Uterus (tissue), 4 donors: ENCODE data around the gene IFI35. TPM values are rescaled to one million over a fixed set of nuclear protein-coding genes. Genes with fewer than 3 reads are reported as not detected.
"Not testable (repeated sequence)": the region's sequence is repeated elsewhere in the genome, so short reads cannot be mapped to it uniquely, and the experiment has no call there.

Source experiments
- DNase-seq, 2 donors: peaks; one replicate each; pipeline ENCODE4 v3.0.0-alpha.2; 2019 to 2020
- H3K27ac ChIP-seq, 2 donors: fragments of 200-600 bp; sonication (generic); 1 replicate in 1 of 2; 2 replicates in 1 of 2; pipeline ENCODE4 v1.5.1; 2016 to 2018
- H3K27me3 ChIP-seq, 2 donors: fragments of 200-600 bp; sonication (generic); one replicate each; pipeline ENCODE4 v1.5.1; 2018 to 2019; ENCODE audit warnings: control low read depth in 1 of 2
- H3K36me3 ChIP-seq, 2 donors: fragments of 200-600 bp; sonication (generic); one replicate each; pipeline ENCODE4 v1.5.1; 2019; ENCODE audit warnings: control low read depth in 1 of 2
- H3K4me1 ChIP-seq, 2 donors: fragments of 200-600 bp; sonication (generic); one replicate each; pipeline ENCODE4 v1.5.1; 2018 to 2019; ENCODE audit warnings: control low read depth in 1 of 2
- H3K4me3 ChIP-seq, 2 donors: fragments of 200-600 bp; sonication (generic); 1 replicate in 1 of 2; 2 replicates in 1 of 2; pipeline ENCODE4 v1.5.1; 2018 to 2019; ENCODE audit warnings: mild to moderate bottlenecking in 1 of 2
- H3K9me3 ChIP-seq, 2 donors: fragments of 200-600 bp; sonication (generic); one replicate each; pipeline ENCODE4 v1.5.1; 2019; ENCODE audit warnings: control low read depth in 1 of 2
- POLR2A ChIP-seq, 2 donors: fragments of 450-650 bp; IDR thresholded peaks; one replicate each; pipeline ENCODE4 v1.6.1; 2016; ENCODE audit warnings: antibody characterized with exemption in 2 of 2, mild to moderate bottlenecking in 1 of 2, moderate library complexity in 1 of 2
- intact Hi-C: fragments of 100-400 bp; cut with DNase I; formaldehyde crosslinking; loops from one replicate; pipeline ENCODE4 v1.15.1; 2023; ENCODE audit warnings: low total_unique reads
- total RNA-seq, 4 donors: library from RNA; depleted of rRNA in 3 of 4; stranded (reverse); fragments of >200 nt in 3 of 4; gene quantifications; one replicate each; pipeline versions ENCODE4 v1.1.0 to v1.2.4, GENCODE V29; 2014 to 2023
- TF ChIP-seq, protein P1 (sequence below), 4 experiments: fragments of 200-600 bp in 2 of 4; fragments of 450-650 bp in 2 of 4; sonication (generic) in 2 of 4; IDR thresholded peaks; one replicate each; pipeline ENCODE4 v1.5.1; 2016 to 2019; ENCODE audit warnings: antibody characterized with exemption in 4 of 4, mild to moderate bottlenecking in 2 of 4, moderate library complexity in 1 of 4
- donor health status: DM: yes; HTN: yes; CAD: no.

The IFI35 gene
- total RNA-seq, 4 donors from 2014 or later: 5.9 to 31.4 (median 10.0) TPM

DNA sequence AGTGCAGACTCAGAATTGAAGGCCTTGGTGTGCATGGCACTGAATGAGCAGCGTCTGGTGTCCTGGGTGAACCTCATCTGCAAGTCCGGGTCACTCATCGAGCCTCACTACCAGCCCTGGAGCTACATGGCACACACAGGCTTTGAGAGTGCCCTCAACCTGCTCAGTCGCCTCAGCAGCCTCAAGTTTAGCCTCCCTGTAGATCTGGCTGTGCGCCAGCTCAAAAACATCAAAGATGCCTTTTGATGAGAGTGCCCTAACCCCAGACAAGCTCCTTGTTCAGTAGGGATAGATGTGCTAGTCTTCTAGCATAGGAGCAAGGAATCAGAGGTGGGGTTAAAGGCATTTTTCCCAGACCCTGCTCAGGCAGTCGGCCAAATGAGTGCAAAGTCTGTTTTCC, 15.1 kb upstream of the IFI35 start:
- Histone ChIP-seq H3K9me3 (no peaks in the 10 kb centered on the region), H3K4me3 (no peak overlapping the region), H3K36me3 (no peaks in the 10 kb centered on the region), H3K27ac (no peak overlapping the region), H3K27me3 (no peaks in the 10 kb centered on the region), H3K4me1 (no peaks in the 10 kb centered on the region)
- intact Hi-C loops: no loop called here
- TF ChIP-seq, protein P1, sequence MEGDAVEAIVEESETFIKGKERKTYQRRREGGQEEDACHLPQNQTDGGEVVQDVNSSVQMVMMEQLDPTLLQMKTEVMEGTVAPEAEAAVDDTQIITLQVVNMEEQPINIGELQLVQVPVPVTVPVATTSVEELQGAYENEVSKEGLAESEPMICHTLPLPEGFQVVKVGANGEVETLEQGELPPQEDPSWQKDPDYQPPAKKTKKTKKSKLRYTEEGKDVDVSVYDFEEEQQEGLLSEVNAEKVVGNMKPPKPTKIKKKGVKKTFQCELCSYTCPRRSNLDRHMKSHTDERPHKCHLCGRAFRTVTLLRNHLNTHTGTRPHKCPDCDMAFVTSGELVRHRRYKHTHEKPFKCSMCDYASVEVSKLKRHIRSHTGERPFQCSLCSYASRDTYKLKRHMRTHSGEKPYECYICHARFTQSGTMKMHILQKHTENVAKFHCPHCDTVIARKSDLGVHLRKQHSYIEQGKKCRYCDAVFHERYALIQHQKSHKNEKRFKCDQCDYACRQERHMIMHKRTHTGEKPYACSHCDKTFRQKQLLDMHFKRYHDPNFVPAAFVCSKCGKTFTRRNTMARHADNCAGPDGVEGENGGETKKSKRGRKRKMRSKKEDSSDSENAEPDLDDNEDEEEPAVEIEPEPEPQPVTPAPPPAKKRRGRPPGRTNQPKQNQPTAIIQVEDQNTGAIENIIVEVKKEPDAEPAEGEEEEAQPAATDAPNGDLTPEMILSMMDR (IDR thresholded peaks at IDR 0.05): no peak
- no peak for TF ChIP-seq POLR2A (IDR thresholded peaks at IDR 0.05)
- no peak for DNase-seq

DNA sequence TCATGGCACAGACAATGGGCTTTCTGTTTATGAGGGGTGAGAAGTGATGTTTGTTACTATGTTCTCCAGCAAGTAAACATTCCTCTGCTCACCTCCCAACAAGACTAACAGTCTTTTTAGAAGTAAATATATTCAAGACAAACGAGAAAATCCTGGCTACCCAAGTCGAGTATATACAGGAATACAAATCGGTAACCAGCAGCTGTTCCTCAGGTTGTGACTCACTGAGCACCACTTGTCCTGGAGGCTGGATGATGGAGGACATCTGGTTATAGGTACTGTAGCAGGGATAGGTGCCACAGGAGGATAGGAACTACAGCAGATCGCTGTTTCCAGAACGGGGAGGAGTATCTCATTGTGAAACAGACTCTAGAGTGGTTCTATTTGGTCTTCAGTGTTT, 13.7 kb upstream of the IFI35 start:
- no peaks in the 10 kb centered on the region for H3K27me3 ChIP-seq
- intact Hi-C loops: no loop called here
- peaks cover 0 to 5% of the 10 kb centered on the region in 2 donors for H3K4me1 ChIP-seq
- H3K36me3 ChIP-seq: no peaks in the 10 kb centered on the region
- no peak for DNase-seq
- no peak overlapping the region for H3K27ac ChIP-seq
- TF ChIP-seq POLR2A (IDR thresholded peaks at IDR 0.05): no peak
- TF ChIP-seq, protein P1 (IDR thresholded peaks at IDR 0.05): no peak
- H3K4me3 ChIP-seq: no peak overlapping the region
- no peaks in the 10 kb centered on the region for H3K9me3 ChIP-seq

DNA sequence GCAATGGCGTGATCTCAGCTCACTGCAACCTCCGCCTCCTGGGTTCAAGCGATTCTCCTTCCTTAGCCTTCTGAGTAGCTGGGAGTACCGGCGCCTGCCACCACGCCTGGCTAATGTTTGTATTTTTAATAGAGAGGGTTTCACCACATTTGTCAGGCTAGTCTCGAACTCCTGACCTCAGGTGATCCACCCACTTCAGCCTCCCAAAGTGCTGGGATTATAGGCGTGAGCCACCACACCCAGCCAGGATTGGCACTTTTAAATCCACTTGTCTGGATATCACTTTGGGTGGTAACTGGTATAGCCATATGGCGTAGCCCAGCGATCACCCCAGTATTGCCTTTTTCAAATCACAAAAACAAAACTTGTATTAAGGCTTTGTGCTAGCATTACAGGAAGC, 12.7 kb upstream of the IFI35 start:
- H3K9me3 ChIP-seq, H3K4me1 ChIP-seq, intact Hi-C loops, DNase-seq, H3K4me3 ChIP-seq, H3K27ac ChIP-seq, H3K27me3 ChIP-seq, H3K36me3 ChIP-seq: not testable (repeated sequence)

DNA sequence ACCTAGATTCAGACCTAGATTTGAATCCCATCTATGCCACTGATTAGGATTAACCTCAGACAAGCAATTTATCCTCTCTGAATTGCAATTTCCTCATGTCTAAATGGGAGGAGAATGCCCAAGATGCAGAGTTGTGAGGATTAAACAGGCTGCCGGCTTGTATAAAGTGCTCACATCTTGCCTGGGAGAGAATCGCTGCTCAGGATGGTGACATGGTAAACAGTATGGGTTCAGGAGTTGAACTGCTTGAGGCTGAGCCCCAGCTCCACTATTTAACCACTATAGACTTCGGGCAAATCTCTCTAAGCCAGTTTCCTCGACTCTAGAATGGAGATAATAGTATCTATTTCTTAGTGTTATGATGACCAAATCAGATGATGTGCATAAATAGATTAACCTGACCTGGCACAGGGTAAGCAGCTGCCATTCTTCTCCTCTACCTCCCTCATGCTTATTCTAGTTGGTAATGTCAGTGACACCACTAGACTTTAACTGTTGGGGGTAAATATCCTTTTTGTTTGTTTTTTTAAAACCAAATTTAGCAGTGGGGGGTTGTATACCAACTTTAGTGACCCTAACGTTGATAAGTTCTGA, 9.1 kb upstream of the IFI35 start:
- no peaks in the 10 kb centered on the region for H3K27me3 ChIP-seq
- no peaks in the 10 kb centered on the region for H3K9me3 ChIP-seq
- no peak for DNase-seq
- peak overlapping the region; percentile 74 to 85 for H3K27ac ChIP-seq
- peaks cover 0 to 5% of the 10 kb centered on the region in 2 donors for H3K4me1 ChIP-seq
- H3K4me3 ChIP-seq: peak overlapping the region; percentile 7 to 76
- no peak for TF ChIP-seq POLR2A (IDR thresholded peaks at IDR 0.05)
- TF ChIP-seq, protein P1 (IDR thresholded peaks at IDR 0.05): no peak
- H3K36me3 ChIP-seq: no peaks in the 10 kb centered on the region
- intact Hi-C loops: no loop called here

DNA sequence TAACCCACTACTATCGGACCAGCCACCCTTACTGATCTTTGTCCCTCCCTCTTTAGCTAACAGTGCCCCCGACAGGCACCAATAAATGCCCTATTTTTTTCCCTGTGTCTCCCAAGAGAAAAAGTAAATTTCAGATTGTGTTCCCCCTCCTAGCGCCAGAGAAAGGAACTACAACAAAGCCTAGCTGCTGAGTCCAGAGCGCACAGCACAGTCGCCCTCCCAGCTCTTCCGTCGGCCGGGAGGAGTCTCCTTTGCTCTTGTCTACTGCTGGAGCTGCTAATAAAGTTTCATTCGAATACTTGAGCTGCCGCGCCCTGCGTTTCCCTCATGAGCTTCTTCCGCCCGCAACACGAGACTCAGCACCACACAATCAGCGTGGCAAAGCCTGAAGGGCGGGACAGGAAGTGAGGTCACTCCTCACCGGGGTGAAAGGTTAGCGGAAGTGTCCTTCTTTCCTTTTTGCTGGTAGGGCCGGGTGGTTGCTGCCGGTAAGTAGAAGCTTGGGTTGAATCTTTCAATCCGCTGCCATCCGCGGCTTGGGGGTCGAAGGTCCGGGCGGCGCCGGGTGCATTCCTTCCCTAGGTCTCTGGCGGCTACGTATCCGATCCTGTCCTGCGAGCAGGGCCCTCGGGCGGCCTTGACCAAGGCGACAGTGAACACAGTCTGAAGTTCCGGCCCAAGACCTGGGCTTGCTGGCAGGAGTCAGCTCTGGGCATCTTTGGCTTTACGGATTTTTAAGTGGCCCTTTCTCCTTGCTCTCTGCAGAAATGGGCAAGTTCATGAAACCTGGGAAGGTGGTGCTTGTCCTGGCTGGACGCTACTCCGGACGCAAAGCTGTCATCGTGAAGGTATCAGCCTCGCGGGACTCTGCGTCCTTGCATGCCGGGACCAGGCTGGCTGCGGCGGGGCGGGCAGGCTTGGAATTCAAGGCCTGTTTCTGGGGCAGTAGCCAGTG, 8.3 kb upstream of the IFI35 start, which contains the start of gene RPL27:
Gene RPL27, plus strand, starts transcription at position 436 of the 955 bp plus-strand sequence. Its CDS starts 332 bp downstream, at position 768.
- intact Hi-C loops: no loop called here
- Histone ChIP-seq H3K27ac (peak within 1 kb of the TSS; percentile 85 to 93), H3K4me3 (peak within 1 kb of the TSS; percentile 65 to 76), H3K27me3 (no peaks in the 10 kb centered on the region), H3K4me1 (peaks cover 0 to 5% of the 10 kb centered on the region in 2 donors), H3K9me3 (no peaks in the 10 kb centered on the region), H3K36me3 (no peaks in the 10 kb centered on the region)
- TF ChIP-seq POLR2A (IDR thresholded peaks at IDR 0.05): peak; percentile 82 to 87
- TF ChIP-seq, protein P1 (IDR thresholded peaks at IDR 0.05): peak; percentile 88 to 93 (median 89)
- DNase-seq: peak; percentile 99
